ENCODE data around the gene EPB41L2.
"Not testable (repeated sequence)": the region's sequence is repeated elsewhere in the genome, so short reads cannot be mapped to it uniquely, and the experiment has no call there.

EPB41L2 gene

DNA sequence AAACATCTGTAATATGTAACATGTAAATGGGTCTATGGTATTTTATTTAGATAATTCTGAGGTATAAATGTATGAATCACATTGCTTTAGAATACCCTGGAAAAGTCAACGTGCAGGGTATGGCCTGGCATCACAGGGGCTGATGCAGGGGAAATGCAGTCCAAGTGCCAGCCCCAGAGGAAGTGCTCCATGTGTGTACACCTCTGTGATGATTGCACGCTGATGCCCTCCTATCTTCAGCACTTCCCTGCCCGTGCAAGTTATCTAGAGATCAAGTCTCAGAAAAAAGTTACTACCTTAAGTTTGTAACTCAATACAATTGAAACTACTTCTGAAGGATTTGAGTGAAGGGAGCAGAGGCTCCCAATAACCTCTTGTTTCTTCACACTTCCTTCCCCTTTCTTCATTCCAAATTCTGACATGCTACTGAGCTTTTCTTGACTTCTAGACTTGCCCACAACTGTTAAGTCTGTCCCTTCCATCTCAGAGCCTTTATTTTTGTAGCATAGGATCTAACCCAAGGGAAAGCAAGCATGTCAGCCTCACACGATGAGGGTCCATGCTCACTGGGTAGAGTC is 233.6 kb downstream of the EPB41L2 start:
- no peak for DNase-seq

GRCh38 chr6:130827247-130828149 is 235.5 kb downstream of the EPB41L2 start, which contains the start of gene SMLR1:
SMLR1 (plus strand) TSS chr6:130827406; CDS start chr6:130827414, 8 bp downstream.
- no peak for DNase-seq

- DNase-seq = no peak
Observed at GRCh38 chr6:130826442-130827246, 236.4 kb downstream of the EPB41L2 start.

DNA sequence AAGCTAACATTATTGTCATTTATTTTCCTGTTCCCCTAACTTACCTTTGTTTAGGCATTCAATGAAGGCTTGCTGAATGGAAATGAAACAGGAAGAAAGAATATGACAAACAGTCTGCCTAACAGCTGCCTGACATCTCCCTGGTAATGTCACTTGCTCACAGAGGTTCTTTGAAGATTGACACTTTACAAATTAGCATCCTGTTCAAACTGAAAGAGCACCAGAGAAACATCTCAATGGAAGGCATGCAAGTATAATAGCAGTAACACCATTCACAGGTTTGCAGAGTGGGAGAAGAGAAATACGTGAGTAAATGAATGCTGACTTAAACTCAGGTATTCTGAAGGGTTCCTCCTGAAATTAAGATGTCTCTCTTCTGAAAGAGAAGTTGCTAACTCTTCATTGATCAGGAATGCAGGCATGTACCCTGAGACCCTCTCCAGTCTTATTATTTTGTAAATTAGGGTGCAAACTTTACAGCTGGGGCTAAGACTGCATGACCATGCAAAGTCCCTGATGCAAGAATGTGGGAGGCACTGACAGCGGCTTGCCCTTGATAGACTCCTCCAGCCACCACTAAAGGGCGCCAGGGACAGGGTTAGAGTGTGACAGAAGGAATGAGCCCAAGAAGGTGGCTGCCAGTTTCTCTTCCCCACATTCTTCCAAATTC is 237.1 kb downstream of the EPB41L2 start:
- DNase-seq = no peak

DNA sequence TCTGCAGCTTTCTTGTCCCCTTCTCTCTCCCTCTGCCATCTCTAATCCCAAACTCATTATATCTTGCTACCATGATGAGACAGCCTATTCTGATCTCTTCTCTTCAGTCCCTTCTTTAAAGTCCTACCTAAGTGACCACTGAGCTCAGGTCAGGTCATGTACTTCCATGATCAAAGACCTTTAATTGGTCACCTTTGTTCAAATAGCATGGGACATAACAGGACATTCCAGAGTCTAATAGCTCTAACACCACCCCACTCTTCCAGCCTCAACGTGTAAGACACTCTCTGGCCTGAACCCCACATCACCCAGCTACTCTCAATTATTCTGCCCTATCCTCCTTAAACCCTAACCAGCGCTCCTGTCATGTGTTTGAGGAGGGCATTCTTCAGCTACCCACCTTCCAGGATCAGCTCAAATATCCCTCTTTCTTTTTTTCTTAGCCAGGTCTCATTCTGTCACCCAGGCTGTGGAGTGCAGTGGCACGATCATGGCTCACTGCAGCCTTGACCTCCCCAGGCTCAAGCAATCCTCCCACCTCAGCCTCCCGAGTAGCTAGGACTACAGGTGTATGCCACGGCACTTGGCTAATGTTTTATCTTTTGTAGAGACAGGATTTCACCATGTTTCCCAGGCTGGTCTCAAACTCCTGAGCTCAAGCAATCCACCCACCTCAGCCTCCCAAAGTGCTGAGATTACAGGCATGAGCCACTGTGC is 237.9 kb downstream of the EPB41L2 start:
- DNase-seq = no peak

- DNase-seq = no peak
Observed at GRCh38 chr6:130822736-130823135, 240.3 kb downstream of the EPB41L2 start.

- DNase-seq = no peak
Observed at GRCh38 chr6:130815200-130816071, 247.6 kb downstream of the EPB41L2 start.

DNA sequence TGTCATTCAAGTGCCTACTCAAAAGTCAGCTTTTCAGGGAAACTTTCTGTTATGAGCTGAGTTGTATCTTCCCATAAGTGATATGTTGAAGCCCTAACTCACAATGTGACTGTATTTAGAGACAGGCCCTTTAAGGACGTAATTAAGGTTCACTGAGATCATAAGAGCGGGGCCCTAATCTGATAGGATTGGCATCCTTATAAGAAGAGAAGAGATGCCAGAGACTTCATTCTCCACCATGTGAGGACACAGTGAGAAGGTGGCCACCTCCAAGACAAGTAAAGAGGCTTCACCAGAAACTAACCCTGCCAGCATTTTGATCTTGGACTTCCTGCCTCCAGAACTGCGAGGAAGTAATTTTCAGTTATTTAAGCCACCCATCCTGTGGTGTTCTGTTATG is 248.5 kb downstream of the EPB41L2 start:
- DNase-seq = no peak

GRCh38 chr6:130811932-130812331 is 251.1 kb downstream of the EPB41L2 start:
- DNase-seq = no peak

GRCh38 chr6:130810307-130811030 is 252.6 kb downstream of the EPB41L2 start:
- no peak for DNase-seq

GRCh38 chr6:130801368-130801767 is 261.7 kb downstream of the EPB41L2 start:
- not testable (repeated sequence) for DNase-seq

GRCh38 chr6:130797061-130797460 is 266.0 kb downstream of the EPB41L2 start:
- DNase-seq = no peak

DNA sequence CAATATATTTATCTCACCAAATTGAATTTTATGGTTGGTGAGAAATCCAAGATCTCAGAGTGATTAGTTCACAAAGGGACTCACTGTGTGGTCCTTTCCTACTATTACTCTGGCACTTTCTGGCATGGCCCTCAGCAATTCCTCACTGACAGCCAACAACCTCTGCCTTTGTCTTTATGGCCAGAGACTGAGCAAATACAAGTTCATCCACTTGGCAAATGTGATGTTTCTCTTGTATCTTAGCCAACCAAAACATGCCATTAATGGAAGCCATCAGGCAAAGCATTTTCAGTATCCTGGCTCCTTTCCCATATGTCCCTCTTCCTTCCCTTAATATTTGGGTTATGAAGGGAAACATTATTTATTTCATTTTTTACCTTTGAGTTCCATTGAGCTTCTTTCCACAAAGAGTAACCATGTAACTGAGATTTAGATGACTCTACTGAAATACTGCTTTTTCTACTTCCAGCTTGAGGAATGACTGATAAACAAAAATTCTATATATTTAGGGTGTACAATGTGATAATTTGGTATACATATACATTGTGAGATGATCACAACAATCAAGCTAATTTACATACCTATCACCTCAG is 266.6 kb downstream of the EPB41L2 start:
- DNase-seq = no peak

GRCh38 chr6:130794738-130795137 is 268.3 kb downstream of the EPB41L2 start:
- DNase-seq = no peak

DNA sequence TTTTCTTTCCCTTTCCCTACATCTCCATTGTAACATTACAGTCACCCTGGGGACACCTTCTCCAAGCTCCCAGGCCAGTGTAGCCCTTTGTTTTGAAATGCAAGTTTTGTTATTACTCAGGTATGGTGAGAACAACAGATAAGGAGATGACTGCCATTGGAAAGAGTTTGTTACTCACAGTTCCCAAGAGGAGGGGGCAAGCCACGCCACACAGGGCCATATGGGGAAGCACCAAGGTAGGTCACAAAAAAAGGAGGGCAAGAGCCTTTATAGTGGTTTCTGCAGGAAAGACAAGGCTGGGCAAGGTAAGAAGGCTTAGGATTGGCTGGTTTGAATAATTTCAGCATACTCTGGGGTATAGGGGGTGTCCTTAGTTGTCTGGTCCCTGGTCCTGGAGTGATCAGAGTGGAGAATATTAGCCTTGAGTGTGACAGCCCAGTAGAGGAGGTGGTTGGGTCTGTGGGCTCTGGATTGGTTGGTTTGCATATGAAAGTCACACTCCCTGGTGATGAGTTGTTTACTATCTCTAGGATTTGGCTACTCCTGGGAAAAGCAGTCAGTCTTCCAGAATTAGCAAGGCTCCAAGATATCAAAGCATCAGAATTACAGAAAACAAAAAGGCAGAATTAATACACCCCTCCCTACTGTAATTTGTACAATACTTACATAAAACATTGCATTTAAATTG is 268.9 kb downstream of the EPB41L2 start:
- DNase-seq = no peak

Measured in stimulated activated CD4-positive, alpha-beta T cell treated with anti-CD3 and anti-CD28 coated beads, Interleukin-4, amount 100 ng/mL, for 1 hour (primary cell).